Right lobe of liver (tissue), 4 donors: Measurements from ENCODE around the gene IL15.

Source experiments
- CTCF ChIP-seq, 4 donors: fragments of 200-600 bp in 3 of 4; fragments of 450-650 bp in 1 of 4; IDR thresholded peaks; one replicate each; pipeline versions ENCODE4 v1.5.1 to v1.8.0; 2016 to 2022; ENCODE audit warnings: antibody characterized with exemption in 4 of 4, mild to moderate bottlenecking in 2 of 4
- POLR2A ChIP-seq: fragments of 450-650 bp; IDR thresholded peaks from one replicate; pipeline ENCODE4 v1.6.1; 2017; ENCODE audit warnings: antibody characterized with exemption, mild to moderate bottlenecking
- donor health status: DM: no; HTN: no; CAD: no.
- donor health status: DM: no; HTN: no; CAD: no.
- donor health status: DM: no; HTN: yes; CAD: no.

- TF ChIP-seq CTCF (IDR thresholded peaks at IDR 0.05) (no peak), POLR2A (no peak)
These were observed 40.9 kb upstream of the IL15 start for GRCh38 chr4:141595531-141595930.
